B cell (primary cell): ENCODE results near the gene PARVA. TPM values are rescaled to one million over a fixed set of nuclear protein-coding genes. Genes with fewer than 3 reads are reported as not detected.

Experiments
- ATAC-seq: fragments of 200-7000 bp; cut with Tn5 transposase; one replicate; pipeline ENCODE4 v1.10.0; 2021; ENCODE audit warnings: low read depth, mild to moderate bottlenecking, moderate number of reproducible peaks, moderate library complexity
- CTCF ChIA-PET: fragments of 350-600 bp; sonication (Branson Sonifier 250); formaldehyde crosslinking; loops from one replicate; lab custom pipeline; 2021; ENCODE audit warnings: antibody characterized with exemption, inconsistent platforms; lab: Charles Lee
- POLR2A ChIA-PET: fragments of 350-600 bp; sonication (Branson Sonifier 250); formaldehyde crosslinking; loops from one replicate; lab custom pipeline; 2021; ENCODE audit warnings: antibody characterized with exemption; lab: Charles Lee
- DNase-seq: peaks from one replicate; pipeline ENCODE4 v3.0.0; 2013
- H2AFZ ChIP-seq: 2 replicates; pipeline ENCODE4 v1.6.1; 2012; ENCODE audit warnings: mild to moderate bottlenecking, low read depth, low read length; ENCODE audit not compliant: insufficient read depth, poor library complexity, severe bottlenecking
- H3K27ac ChIP-seq, 2 donors: 1 replicate in 1 of 2; 2 replicates in 1 of 2; pipeline ENCODE4 v1.5.1; 2012 to 2013; ENCODE audit warnings: low read length in 2 of 2, mild to moderate bottlenecking in 2 of 2, moderate library complexity in 1 of 2
- H3K27me3 ChIP-seq, 4 experiments: fragments of 200-600 bp in 1 of 4; sonication (generic) in 1 of 4; replicated peaks in 1 of 4; 1 replicate in 2 of 4; 2 replicates in 2 of 4; pipeline versions ENCODE4 v1.6.1 to v1.7.0; 2013 to 2016; ENCODE audit warnings: low read length in 3 of 4, mild to moderate bottlenecking in 2 of 4, mixed read lengths in 1 of 4, moderate library complexity in 1 of 4; ENCODE audit not compliant: insufficient read depth in 4 of 4, control insufficient read depth in 3 of 4; ENCODE audit errors: control extremely low read depth in 1 of 4
- H3K36me3 ChIP-seq, 2 experiments: replicated peaks in 1 of 2; 1 replicate in 1 of 2; 2 replicates in 1 of 2; pipeline versions ENCODE4 v1.6.1 to v1.7.1; 2013; ENCODE audit warnings: low read length in 1 of 2; ENCODE audit not compliant: insufficient read depth in 2 of 2, control insufficient read depth in 1 of 2; ENCODE audit errors: control extremely low read depth in 1 of 2, extremely low read depth in 1 of 2
- H3K4me1 ChIP-seq, 2 donors: fragments of 200-600 bp in 1 of 2; sonication (generic) in 1 of 2; 1 replicate in 1 of 2; 2 replicates in 1 of 2; pipeline versions ENCODE4 v1.5.1 to v1.6.1; 2013 to 2017; ENCODE audit warnings: low read length in 2 of 2; ENCODE audit not compliant: control insufficient read depth in 2 of 2, insufficient read depth in 2 of 2
- H3K4me2 ChIP-seq: replicated peaks from 2 replicates; pipeline ENCODE3; 2012; ENCODE audit warnings: mild to moderate bottlenecking, low read depth, low read length; ENCODE audit not compliant: poor library complexity, severe bottlenecking
- H3K4me3 ChIP-seq, 5 experiments: fragments of 200-600 bp in 1 of 5; sonication (generic) in 1 of 5; 1 replicate in 3 of 5; 2 replicates in 2 of 5; pipeline versions ENCODE4 v1.5.1 to v1.7.0; 2011 to 2016; ENCODE audit warnings: low read length in 4 of 5, mild to moderate bottlenecking in 4 of 5, low read depth in 2 of 5, control low read depth in 1 of 5, moderate library complexity in 1 of 5; ENCODE audit not compliant: insufficient read depth in 1 of 5; ENCODE audit errors: control extremely low read depth in 1 of 5, extremely low read depth in 1 of 5
- H3K79me2 ChIP-seq: fragments of 200-600 bp; sonication (generic); one replicate; pipeline ENCODE4 v1.6.0; 2016; ENCODE audit warnings: low read length; ENCODE audit not compliant: control insufficient read depth, insufficient read depth
- H3K9ac ChIP-seq: fragments of 200-600 bp; sonication (generic); 2 replicates; pipeline ENCODE4 v1.6.1; 2017; ENCODE audit warnings: mild to moderate bottlenecking, low read length, moderate library complexity
- H3K9me3 ChIP-seq, 3 donors: one replicate each; pipeline versions ENCODE4 v1.6.1 to v1.7.1; 2013; ENCODE audit warnings: low read length in 2 of 3; ENCODE audit not compliant: control insufficient read depth in 2 of 3, insufficient read depth in 1 of 3; ENCODE audit errors: control extremely low read depth in 1 of 3
- H4K20me1 ChIP-seq: 2 replicates; pipeline ENCODE4 v1.6.0; 2012; ENCODE audit warnings: mild to moderate bottlenecking, low read length; ENCODE audit not compliant: insufficient read depth, control insufficient read depth, poor library complexity, severe bottlenecking
- H3K27ac Mint-ChIP-seq: one replicate; pipeline ENCODE4 v1.8.0; 2021; ENCODE audit warnings: mixed read lengths
- H3K27me3 Mint-ChIP-seq: one replicate; pipeline ENCODE4 v1.8.0; 2021; ENCODE audit warnings: mixed read lengths
- H3K4me1 Mint-ChIP-seq: one replicate; pipeline ENCODE4 v1.8.0; 2021; ENCODE audit warnings: mixed read lengths
- H3K4me3 Mint-ChIP-seq: one replicate; pipeline ENCODE4 v1.8.0; 2021; ENCODE audit warnings: mixed read lengths
- H3K9me3 Mint-ChIP-seq: one replicate; pipeline ENCODE4 v1.8.0; 2022; ENCODE audit warnings: mixed read lengths; ENCODE audit not compliant: insufficient read depth
- CTCF ChIP-seq: fragments of 200-600 bp; IDR thresholded peaks from one replicate; pipeline ENCODE4 v1.8.0; 2022; ENCODE audit warnings: antibody characterized with exemption, mild to moderate bottlenecking
- EZH2 ChIP-seq: IDR thresholded peaks from 2 replicates; pipeline ENCODE4 v1.6.1; 2012; ENCODE audit warnings: borderline replicate concordance, low read depth, mild to moderate bottlenecking, moderate library complexity, low read length; ENCODE audit not compliant: insufficient read depth, poor library complexity, severe bottlenecking
- WGBS: methylation state at CpG from one replicate; pipeline ENCODE4 v1.1.5; 2013; ENCODE audit warnings: missing lambda C conversion rate; ENCODE audit not compliant: insufficient coverage; 5-methylcytosine and 5-hydroxymethylcytosine counted together
- intact Hi-C: fragments of 100-400 bp; cut with micrococcal nuclease; formaldehyde crosslinking; loops from one replicate; pipeline ENCODE4 v1.10.0; 2022
- polyA plus RNA-seq: library from polyadenylated mRNA; depleted of rRNA; stranded (reverse); fragments of >200 nt; gene quantifications from 2 replicates; pipeline ENCODE4 v1.2.3, GENCODE V29; 2012
- total RNA-seq, 2 donors: library from RNA; stranded (reverse); fragments of 120-200 nt in 1 of 2; gene quantifications; 1 replicate in 1 of 2; 2 replicates in 1 of 2; pipeline versions ENCODE4 v1.2.3 to v1.2.4, GENCODE V29; 2013 to 2022

PARVA gene
- total and polyA plus RNA-seq, 2 donors (not counting 1 experiment from before 2014, with no cell fraction given) = not detected

- Histone ChIP-seq H3K4me3 (no peak overlapping the region), H2AFZ (no peak overlapping the region), H3K27me3 (no peaks in the 10 kb centered on the region), H3K36me3 (no peaks in the 10 kb centered on the region), H3K9ac (no peak overlapping the region), H3K4me2 (no peak overlapping the region), H3K79me2 (no peaks in the 10 kb centered on the region), H3K27ac (no peak overlapping the region), H3K9me3 (no peaks in the 10 kb centered on the region), H4K20me1 (no peaks in the 10 kb centered on the region), H3K4me1 (no peaks in the 10 kb centered on the region)
- CTCF ChIA-PET = no interaction called here
- POLR2A ChIA-PET = no interaction called here
- Mint-ChIP-seq H3K27ac (no peak overlapping the region), H3K27me3 (no peaks in the 10 kb centered on the region), H3K4me3 (no peak overlapping the region), H3K4me1 (no peaks in the 10 kb centered on the region), H3K9me3 (no peaks in the 10 kb centered on the region)
- no peak for ATAC-seq
- TF ChIP-seq CTCF (no peak), EZH2 (no peak)
- DNase-seq = no peak
- intact Hi-C loops = no loop called here
- WGBS = 76% methylated on average over 3 of the region's 4 CpGs
Measured at GRCh38 chr11:12517306-12517705, 139.9 kb downstream of the PARVA start.

GRCh38 chr11:12517741-12518140 lies 140.4 kb downstream of the PARVA start:
- intact Hi-C loops = no loop called here
- H3K4me3 Mint-ChIP-seq = no peak overlapping the region
- H4K20me1 ChIP-seq = no peaks in the 10 kb centered on the region
- no peak overlapping the region for H3K4me2 ChIP-seq
- H3K27ac Mint-ChIP-seq = no peak overlapping the region
- no peak overlapping the region for H3K9ac ChIP-seq
- no peak overlapping the region for H2AFZ ChIP-seq
- 83% methylated on average over 3 of the region's 4 CpGs for WGBS
- POLR2A ChIA-PET = no interaction called here
- H3K4me1 ChIP-seq = no peaks in the 10 kb centered on the region
- H3K27me3 Mint-ChIP-seq = no peaks in the 10 kb centered on the region
- H3K4me3 ChIP-seq = no peak overlapping the region
- H3K36me3 ChIP-seq = no peaks in the 10 kb centered on the region
- CTCF ChIA-PET = no interaction called here
- H3K9me3 Mint-ChIP-seq = no peaks in the 10 kb centered on the region
- no peaks in the 10 kb centered on the region for H3K27me3 ChIP-seq
- DNase-seq (no peak), ATAC-seq (no peak)
- H3K79me2 ChIP-seq = no peaks in the 10 kb centered on the region
- no peak overlapping the region for H3K27ac ChIP-seq
- H3K9me3 ChIP-seq = no peaks in the 10 kb centered on the region
- no peak for TF ChIP-seq EZH2
- no peaks in the 10 kb centered on the region for H3K4me1 Mint-ChIP-seq
